WTC11 (cell line): Measurements from ENCODE around the gene RNF126.

Experiments
- CBFB ChIP-seq: sonication (generic); formaldehyde crosslinking; IDR thresholded peaks from 2 replicates; pipeline ENCODE4 v1.8.1; 2022; ENCODE audit warnings: mild to moderate bottlenecking, low read depth, missing genetic modification reagents
- CREM ChIP-seq: sonication (generic); formaldehyde crosslinking; IDR thresholded peaks from 2 replicates; pipeline ENCODE4 v1.8.1; 2022; ENCODE audit warnings: mild to moderate bottlenecking, missing genetic modification reagents, moderate library complexity
- FOXP1 ChIP-seq: sonication (generic); formaldehyde crosslinking; IDR thresholded peaks from 2 replicates; pipeline ENCODE4 v1.8.0; 2022; ENCODE audit warnings: missing genetic modification reagents, mild to moderate bottlenecking, moderate library complexity, borderline replicate concordance
- TF ChIP-seq, protein P1 (sequence below): fragments of 200-600 bp; IDR thresholded peaks from 2 replicates; pipeline ENCODE4 v1.8.0; 2022; ENCODE audit warnings: antibody characterized with exemption
- TF ChIP-seq, protein P2 (sequence below): sonication (generic); formaldehyde crosslinking; IDR thresholded peaks from 2 replicates; pipeline ENCODE4 v1.8.0; 2023; ENCODE audit warnings: mild to moderate bottlenecking, missing genetic modification reagents
- TF ChIP-seq, protein P3 (sequence below): sonication (generic); formaldehyde crosslinking; IDR thresholded peaks from 2 replicates; pipeline ENCODE4 v1.8.1; 2022; ENCODE audit warnings: low read depth, mild to moderate bottlenecking, moderate library complexity, missing genetic modification reagents, borderline replicate concordance
- TF ChIP-seq, protein P4 (sequence below): sonication (generic); formaldehyde crosslinking; IDR thresholded peaks from 2 replicates; pipeline ENCODE4 v1.8.1; 2022; ENCODE audit warnings: missing genetic modification reagents, borderline replicate concordance
- TF ChIP-seq, protein P5 (sequence below): sonication (generic); formaldehyde crosslinking; IDR thresholded peaks from 2 replicates; pipeline ENCODE4 v1.8.0; 2022; ENCODE audit warnings: mild to moderate bottlenecking, missing genetic modification reagents
- TF ChIP-seq, protein P6 (sequence below): sonication (generic); formaldehyde crosslinking; IDR thresholded peaks from 2 replicates; pipeline ENCODE4 v1.8.0; 2022; ENCODE audit warnings: mild to moderate bottlenecking, missing genetic modification reagents
- TF ChIP-seq, protein P7 (sequence below): sonication (generic); formaldehyde crosslinking; IDR thresholded peaks from 2 replicates; pipeline ENCODE4 v1.8.1; 2023; ENCODE audit warnings: mild to moderate bottlenecking, missing genetic modification reagents

DNA sequence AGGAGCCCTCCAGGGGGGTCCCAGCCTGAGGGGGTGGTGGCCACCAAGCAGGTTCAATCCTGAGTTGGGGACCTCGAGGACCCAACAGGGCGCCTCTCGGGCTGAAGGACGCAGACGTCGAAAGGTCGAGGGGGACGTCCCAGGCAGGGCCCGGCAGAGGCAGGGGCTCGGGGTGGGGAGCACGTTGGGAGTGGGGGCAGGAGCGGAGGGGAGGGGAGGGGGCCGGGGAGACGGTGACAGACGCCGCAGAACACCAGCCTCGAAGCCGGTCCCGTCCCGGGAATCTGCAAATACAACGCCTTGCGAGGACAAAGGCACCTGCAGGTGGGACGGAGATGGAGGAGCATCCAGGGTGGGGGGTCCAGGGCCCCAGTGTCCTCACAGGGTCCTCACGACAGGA is 19.3 kb downstream of the RNF126 start:
- no peak for TF ChIP-seq CBFB (CRISPR knock-in tag)
- TF ChIP-seq, protein P1, sequence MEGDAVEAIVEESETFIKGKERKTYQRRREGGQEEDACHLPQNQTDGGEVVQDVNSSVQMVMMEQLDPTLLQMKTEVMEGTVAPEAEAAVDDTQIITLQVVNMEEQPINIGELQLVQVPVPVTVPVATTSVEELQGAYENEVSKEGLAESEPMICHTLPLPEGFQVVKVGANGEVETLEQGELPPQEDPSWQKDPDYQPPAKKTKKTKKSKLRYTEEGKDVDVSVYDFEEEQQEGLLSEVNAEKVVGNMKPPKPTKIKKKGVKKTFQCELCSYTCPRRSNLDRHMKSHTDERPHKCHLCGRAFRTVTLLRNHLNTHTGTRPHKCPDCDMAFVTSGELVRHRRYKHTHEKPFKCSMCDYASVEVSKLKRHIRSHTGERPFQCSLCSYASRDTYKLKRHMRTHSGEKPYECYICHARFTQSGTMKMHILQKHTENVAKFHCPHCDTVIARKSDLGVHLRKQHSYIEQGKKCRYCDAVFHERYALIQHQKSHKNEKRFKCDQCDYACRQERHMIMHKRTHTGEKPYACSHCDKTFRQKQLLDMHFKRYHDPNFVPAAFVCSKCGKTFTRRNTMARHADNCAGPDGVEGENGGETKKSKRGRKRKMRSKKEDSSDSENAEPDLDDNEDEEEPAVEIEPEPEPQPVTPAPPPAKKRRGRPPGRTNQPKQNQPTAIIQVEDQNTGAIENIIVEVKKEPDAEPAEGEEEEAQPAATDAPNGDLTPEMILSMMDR: no peak
- TF ChIP-seq, protein P2, sequence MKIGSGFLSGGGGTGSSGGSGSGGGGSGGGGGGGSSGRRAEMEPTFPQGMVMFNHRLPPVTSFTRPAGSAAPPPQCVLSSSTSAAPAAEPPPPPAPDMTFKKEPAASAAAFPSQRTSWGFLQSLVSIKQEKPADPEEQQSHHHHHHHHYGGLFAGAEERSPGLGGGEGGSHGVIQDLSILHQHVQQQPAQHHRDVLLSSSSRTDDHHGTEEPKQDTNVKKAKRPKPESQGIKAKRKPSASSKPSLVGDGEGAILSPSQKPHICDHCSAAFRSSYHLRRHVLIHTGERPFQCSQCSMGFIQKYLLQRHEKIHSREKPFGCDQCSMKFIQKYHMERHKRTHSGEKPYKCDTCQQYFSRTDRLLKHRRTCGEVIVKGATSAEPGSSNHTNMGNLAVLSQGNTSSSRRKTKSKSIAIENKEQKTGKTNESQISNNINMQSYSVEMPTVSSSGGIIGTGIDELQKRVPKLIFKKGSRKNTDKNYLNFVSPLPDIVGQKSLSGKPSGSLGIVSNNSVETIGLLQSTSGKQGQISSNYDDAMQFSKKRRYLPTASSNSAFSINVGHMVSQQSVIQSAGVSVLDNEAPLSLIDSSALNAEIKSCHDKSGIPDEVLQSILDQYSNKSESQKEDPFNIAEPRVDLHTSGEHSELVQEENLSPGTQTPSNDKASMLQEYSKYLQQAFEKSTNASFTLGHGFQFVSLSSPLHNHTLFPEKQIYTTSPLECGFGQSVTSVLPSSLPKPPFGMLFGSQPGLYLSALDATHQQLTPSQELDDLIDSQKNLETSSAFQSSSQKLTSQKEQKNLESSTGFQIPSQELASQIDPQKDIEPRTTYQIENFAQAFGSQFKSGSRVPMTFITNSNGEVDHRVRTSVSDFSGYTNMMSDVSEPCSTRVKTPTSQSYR (CRISPR knock-in tag): no peak
- TF ChIP-seq, protein P3, sequence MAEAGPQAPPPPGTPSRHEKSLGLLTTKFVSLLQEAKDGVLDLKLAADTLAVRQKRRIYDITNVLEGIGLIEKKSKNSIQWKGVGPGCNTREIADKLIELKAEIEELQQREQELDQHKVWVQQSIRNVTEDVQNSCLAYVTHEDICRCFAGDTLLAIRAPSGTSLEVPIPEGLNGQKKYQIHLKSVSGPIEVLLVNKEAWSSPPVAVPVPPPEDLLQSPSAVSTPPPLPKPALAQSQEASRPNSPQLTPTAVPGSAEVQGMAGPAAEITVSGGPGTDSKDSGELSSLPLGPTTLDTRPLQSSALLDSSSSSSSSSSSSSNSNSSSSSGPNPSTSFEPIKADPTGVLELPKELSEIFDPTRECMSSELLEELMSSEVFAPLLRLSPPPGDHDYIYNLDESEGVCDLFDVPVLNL (CRISPR knock-in tag): no peak
- TF ChIP-seq, protein P4, sequence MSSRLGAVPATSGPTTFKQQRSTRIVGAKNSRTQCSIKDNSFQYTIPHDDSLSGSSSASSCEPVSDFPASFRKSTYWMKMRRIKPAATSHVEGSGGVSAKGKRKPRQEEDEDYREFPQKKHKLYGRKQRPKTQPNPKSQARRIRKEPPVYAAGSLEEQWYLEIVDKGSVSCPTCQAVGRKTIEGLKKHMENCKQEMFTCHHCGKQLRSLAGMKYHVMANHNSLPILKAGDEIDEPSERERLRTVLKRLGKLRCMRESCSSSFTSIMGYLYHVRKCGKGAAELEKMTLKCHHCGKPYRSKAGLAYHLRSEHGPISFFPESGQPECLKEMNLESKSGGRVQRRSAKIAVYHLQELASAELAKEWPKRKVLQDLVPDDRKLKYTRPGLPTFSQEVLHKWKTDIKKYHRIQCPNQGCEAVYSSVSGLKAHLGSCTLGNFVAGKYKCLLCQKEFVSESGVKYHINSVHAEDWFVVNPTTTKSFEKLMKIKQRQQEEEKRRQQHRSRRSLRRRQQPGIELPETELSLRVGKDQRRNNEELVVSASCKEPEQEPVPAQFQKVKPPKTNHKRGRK (CRISPR knock-in tag): no peak
- TF ChIP-seq CREM: no peak
- TF ChIP-seq, protein P5, sequence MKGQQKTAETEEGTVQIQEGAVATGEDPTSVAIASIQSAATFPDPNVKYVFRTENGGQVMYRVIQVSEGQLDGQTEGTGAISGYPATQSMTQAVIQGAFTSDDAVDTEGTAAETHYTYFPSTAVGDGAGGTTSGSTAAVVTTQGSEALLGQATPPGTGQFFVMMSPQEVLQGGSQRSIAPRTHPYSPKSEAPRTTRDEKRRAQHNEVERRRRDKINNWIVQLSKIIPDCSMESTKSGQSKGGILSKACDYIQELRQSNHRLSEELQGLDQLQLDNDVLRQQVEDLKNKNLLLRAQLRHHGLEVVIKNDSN (CRISPR knock-in tag): no peak
- TF ChIP-seq, protein P6, sequence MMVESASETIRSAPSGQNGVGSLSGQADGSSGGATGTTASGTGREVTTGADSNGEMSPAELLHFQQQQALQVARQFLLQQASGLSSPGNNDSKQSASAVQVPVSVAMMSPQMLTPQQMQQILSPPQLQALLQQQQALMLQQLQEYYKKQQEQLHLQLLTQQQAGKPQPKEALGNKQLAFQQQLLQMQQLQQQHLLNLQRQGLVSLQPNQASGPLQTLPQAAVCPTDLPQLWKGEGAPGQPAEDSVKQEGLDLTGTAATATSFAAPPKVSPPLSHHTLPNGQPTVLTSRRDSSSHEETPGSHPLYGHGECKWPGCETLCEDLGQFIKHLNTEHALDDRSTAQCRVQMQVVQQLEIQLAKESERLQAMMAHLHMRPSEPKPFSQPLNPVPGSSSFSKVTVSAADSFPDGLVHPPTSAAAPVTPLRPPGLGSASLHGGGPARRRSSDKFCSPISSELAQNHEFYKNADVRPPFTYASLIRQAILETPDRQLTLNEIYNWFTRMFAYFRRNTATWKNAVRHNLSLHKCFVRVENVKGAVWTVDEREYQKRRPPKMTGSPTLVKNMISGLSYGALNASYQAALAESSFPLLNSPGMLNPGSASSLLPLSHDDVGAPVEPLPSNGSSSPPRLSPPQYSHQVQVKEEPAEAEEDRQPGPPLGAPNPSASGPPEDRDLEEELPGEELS (CRISPR knock-in tag): no peak
- TF ChIP-seq FOXP1 (CRISPR knock-in tag): no peak
- TF ChIP-seq, protein P7, sequence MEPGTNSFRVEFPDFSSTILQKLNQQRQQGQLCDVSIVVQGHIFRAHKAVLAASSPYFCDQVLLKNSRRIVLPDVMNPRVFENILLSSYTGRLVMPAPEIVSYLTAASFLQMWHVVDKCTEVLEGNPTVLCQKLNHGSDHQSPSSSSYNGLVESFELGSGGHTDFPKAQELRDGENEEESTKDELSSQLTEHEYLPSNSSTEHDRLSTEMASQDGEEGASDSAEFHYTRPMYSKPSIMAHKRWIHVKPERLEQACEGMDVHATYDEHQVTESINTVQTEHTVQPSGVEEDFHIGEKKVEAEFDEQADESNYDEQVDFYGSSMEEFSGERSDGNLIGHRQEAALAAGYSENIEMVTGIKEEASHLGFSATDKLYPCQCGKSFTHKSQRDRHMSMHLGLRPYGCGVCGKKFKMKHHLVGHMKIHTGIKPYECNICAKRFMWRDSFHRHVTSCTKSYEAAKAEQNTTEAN: no peak
